Stimulated activated CD4-positive, alpha-beta T cell treated with anti-CD3 and anti-CD28 coated beads, Interleukin-1b, Interleukin-23, amount 100 ng/mL, for 48 hours (primary cell): ENCODE measurements around the gene ORC5.
A peak's percentile ranks its signal among the peaks of the same experiment; 100 is the strongest.
"Not testable (repeated sequence)": the region's sequence is repeated elsewhere in the genome, so short reads cannot be mapped to it uniquely, and the experiment has no call there.

Source experiments
- DNase-seq: peaks from one replicate; pipeline ENCODE4 v3.0.0-alpha.2; 2020

Gene ORC5

GRCh38 chr7:104179178-104179577, 28.6 kb downstream of the ORC5 start:
- DNase-seq: no peak

GRCh38 chr7:104177565-104178083, 30.2 kb downstream of the ORC5 start:
- not testable (repeated sequence) for DNase-seq

GRCh38 chr7:104176332-104176731, 31.5 kb downstream of the ORC5 start:
- DNase-seq: no peak

GRCh38 chr7:104175361-104175984, 32.3 kb downstream of the ORC5 start:
- no peak for DNase-seq

- DNase-seq: no peak
Observed at GRCh38 chr7:104174798-104175197, 33.0 kb downstream of the ORC5 start.

- no peak for DNase-seq
Observed at GRCh38 chr7:104162081-104162480, 45.7 kb downstream of the ORC5 start.

- DNase-seq: no peak
Observed at GRCh38 chr7:104161244-104161643, 46.6 kb downstream of the ORC5 start.

GRCh38 chr7:104160375-104160774, 47.4 kb downstream of the ORC5 start:
- DNase-seq: no peak

GRCh38 chr7:104156842-104157277, 51.0 kb downstream of the ORC5 start:
- DNase-seq: no peak

GRCh38 chr7:104153287-104153686, 54.5 kb downstream of the ORC5 start:
- DNase-seq: no peak

- no peak for DNase-seq
Observed at GRCh38 chr7:104152468-104152867, 55.3 kb downstream of the ORC5 start.

GRCh38 chr7:104150470-104150869, 57.3 kb downstream of the ORC5 start:
- no peak for DNase-seq

- no peak for DNase-seq
Observed at GRCh38 chr7:104149822-104150221, 58.0 kb downstream of the ORC5 start.

GRCh38 chr7:104142147-104142546, 65.7 kb downstream of the ORC5 start:
- DNase-seq: no peak

GRCh38 chr7:104137971-104138370, 69.8 kb downstream of the ORC5 start:
- no peak for DNase-seq

- no peak for DNase-seq
Observed at GRCh38 chr7:104137511-104137910, 70.3 kb downstream of the ORC5 start.

- no peak for DNase-seq
Observed at GRCh38 chr7:104136981-104137380, 70.8 kb downstream of the ORC5 start.

GRCh38 chr7:104136561-104136960, 71.3 kb downstream of the ORC5 start:
- no peak for DNase-seq

GRCh38 chr7:104135760-104136558, 71.9 kb downstream of the ORC5 start:
- DNase-seq: peak; percentile 4

- no peak for DNase-seq
Observed at GRCh38 chr7:104133238-104133637, 74.6 kb downstream of the ORC5 start.

GRCh38 chr7:104130726-104131125, 77.1 kb downstream of the ORC5 start:
- no peak for DNase-seq

GRCh38 chr7:104127204-104127603, 80.6 kb downstream of the ORC5 start:
- no peak for DNase-seq

GRCh38 chr7:104126411-104126841, 81.4 kb downstream of the ORC5 start:
- no peak for DNase-seq

GRCh38 chr7:104124893-104125477, 82.8 kb downstream of the ORC5 start:
- no peak for DNase-seq
